ENCODE data around the gene SAMD11.

- TF ChIP-seq, protein P1, sequence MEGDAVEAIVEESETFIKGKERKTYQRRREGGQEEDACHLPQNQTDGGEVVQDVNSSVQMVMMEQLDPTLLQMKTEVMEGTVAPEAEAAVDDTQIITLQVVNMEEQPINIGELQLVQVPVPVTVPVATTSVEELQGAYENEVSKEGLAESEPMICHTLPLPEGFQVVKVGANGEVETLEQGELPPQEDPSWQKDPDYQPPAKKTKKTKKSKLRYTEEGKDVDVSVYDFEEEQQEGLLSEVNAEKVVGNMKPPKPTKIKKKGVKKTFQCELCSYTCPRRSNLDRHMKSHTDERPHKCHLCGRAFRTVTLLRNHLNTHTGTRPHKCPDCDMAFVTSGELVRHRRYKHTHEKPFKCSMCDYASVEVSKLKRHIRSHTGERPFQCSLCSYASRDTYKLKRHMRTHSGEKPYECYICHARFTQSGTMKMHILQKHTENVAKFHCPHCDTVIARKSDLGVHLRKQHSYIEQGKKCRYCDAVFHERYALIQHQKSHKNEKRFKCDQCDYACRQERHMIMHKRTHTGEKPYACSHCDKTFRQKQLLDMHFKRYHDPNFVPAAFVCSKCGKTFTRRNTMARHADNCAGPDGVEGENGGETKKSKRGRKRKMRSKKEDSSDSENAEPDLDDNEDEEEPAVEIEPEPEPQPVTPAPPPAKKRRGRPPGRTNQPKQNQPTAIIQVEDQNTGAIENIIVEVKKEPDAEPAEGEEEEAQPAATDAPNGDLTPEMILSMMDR (IDR thresholded peaks at IDR 0.05): no peak
- TF ChIP-seq POLR2A (IDR thresholded peaks at IDR 0.05) (no peak), POLR2AphosphoS5 (IDR thresholded peaks at IDR 0.05) (no peak)
Observed at GRCh38 chr1:901108-901859, 22.4 kb upstream of the SAMD11 start.

All from gastroesophageal sphincter (tissue), 3 donors.